Astrocyte (in vitro differentiated cells and primary cell): ENCODE results near the gene IKZF2. TPM values are rescaled to one million over a fixed set of nuclear protein-coding genes. Genes with fewer than 3 reads are reported as not detected.

ENCODE experiments used
- DNase-seq: peaks from one replicate; pipeline ENCODE4 v3.0.0-alpha.2; 2010; ENCODE audit warnings: low read depth
- FAIRE-seq: peaks from 2 replicates; lab custom pipeline; 2011; peaks lifted over from hg19 to GRCh38; lab: Jason Lieb, UNC
- H2AFZ ChIP-seq: 2 replicates; pipeline ENCODE4 v1.6.0; 2012; ENCODE audit warnings: low read depth, low read length, inconsistent platforms
- H3K27ac ChIP-seq: 2 replicates; pipeline ENCODE4 v1.5.1; 2011; ENCODE audit warnings: low read depth, low read length, inconsistent platforms
- H3K27me3 ChIP-seq: 2 replicates; pipeline ENCODE4 v1.6.0; 2011; ENCODE audit warnings: low read length, inconsistent platforms; ENCODE audit not compliant: insufficient read depth
- H3K36me3 ChIP-seq: 2 replicates; pipeline ENCODE4 v1.5.1; 2011; ENCODE audit warnings: low read length, inconsistent platforms; ENCODE audit not compliant: insufficient read depth
- H3K4me1 ChIP-seq: 2 replicates; pipeline ENCODE4 v1.5.1; 2011; ENCODE audit warnings: low read length, inconsistent platforms; ENCODE audit not compliant: insufficient read depth
- H3K4me2 ChIP-seq: 2 replicates; pipeline ENCODE4 v1.6.0; 2012; ENCODE audit warnings: low read length, inconsistent platforms
- H3K4me3 ChIP-seq: 2 replicates; pipeline ENCODE4 v1.5.1; 2011; ENCODE audit warnings: low read depth, mild to moderate bottlenecking, low read length, inconsistent platforms; ENCODE audit not compliant: insufficient read depth
- H3K79me2 ChIP-seq: 2 replicates; pipeline ENCODE4 v1.6.0; 2012; ENCODE audit warnings: mild to moderate bottlenecking, low read length, inconsistent platforms; ENCODE audit not compliant: insufficient read depth
- H3K9ac ChIP-seq: 2 replicates; pipeline ENCODE4 v1.6.0; 2012; ENCODE audit warnings: mild to moderate bottlenecking, low read length, inconsistent platforms
- H3K9me3 ChIP-seq: 2 replicates; pipeline ENCODE4 v1.5.1; 2012; ENCODE audit warnings: low read depth, mild to moderate bottlenecking, low read length, inconsistent platforms; ENCODE audit not compliant: insufficient read depth
- H4K20me1 ChIP-seq: 2 replicates; pipeline ENCODE4 v1.6.0; 2012; ENCODE audit warnings: low read length, inconsistent platforms; ENCODE audit not compliant: insufficient read depth
- H3K27ac Mint-ChIP-seq: one replicate; pipeline ENCODE4 v1.8.0; 2021; ENCODE audit warnings: mild to moderate bottlenecking, mixed read lengths; ENCODE audit not compliant: unreplicated experiment
- H3K27me3 Mint-ChIP-seq: one replicate; pipeline ENCODE4 v1.8.0; 2021; ENCODE audit warnings: low read depth, mixed read lengths; ENCODE audit not compliant: unreplicated experiment
- H3K36me3 Mint-ChIP-seq: one replicate; pipeline ENCODE4 v1.8.0; 2021; ENCODE audit warnings: low read depth, mixed read lengths; ENCODE audit not compliant: unreplicated experiment
- H3K4me1 Mint-ChIP-seq: one replicate; pipeline ENCODE4 v1.8.0; 2021; ENCODE audit warnings: low read depth, mixed read lengths; ENCODE audit not compliant: unreplicated experiment
- H3K4me3 Mint-ChIP-seq: one replicate; pipeline ENCODE4 v1.8.0; 2021; ENCODE audit warnings: mild to moderate bottlenecking, moderate library complexity, mixed read lengths; ENCODE audit not compliant: unreplicated experiment
- H3K9me3 Mint-ChIP-seq: one replicate; pipeline ENCODE4 v1.8.0; 2021; ENCODE audit warnings: mild to moderate bottlenecking, mixed read lengths; ENCODE audit not compliant: unreplicated experiment
- CTCF ChIP-seq: IDR thresholded peaks from 2 replicates; pipeline ENCODE4 v1.5.1; 2011; ENCODE audit warnings: low read depth, mild to moderate bottlenecking, inconsistent platforms, low read length, moderate library complexity; ENCODE audit not compliant: insufficient read depth
- EZH2 ChIP-seq: IDR thresholded peaks from 2 replicates; pipeline ENCODE4 v1.6.1; 2012; ENCODE audit warnings: mild to moderate bottlenecking, low read length, inconsistent platforms; ENCODE audit not compliant: insufficient read depth
- total RNA-seq: library from RNA; stranded (reverse); gene quantifications from 2 replicates; pipeline ENCODE4 v1.2.1, GENCODE V29; 2021

IKZF2 gene
- total RNA-seq, 1 donor from 2014 or later: 15.5 TPM

GRCh38 chr2:213157242-213157641 is 5.8 kb upstream of the IKZF2 start:
- H3K4me1 Mint-ChIP-seq: peaks cover 13% of the 10 kb centered on the region
- H3K9me3 Mint-ChIP-seq: no peaks in the 10 kb centered on the region
- H3K4me3 Mint-ChIP-seq: no peak overlapping the region
- FAIRE-seq: no peak
- H3K4me3 ChIP-seq: no peak overlapping the region
- H3K27ac ChIP-seq: no peak overlapping the region
- no peaks in the 10 kb centered on the region for H3K79me2 ChIP-seq
- no peak overlapping the region for H3K27ac Mint-ChIP-seq
- H3K36me3 ChIP-seq: no peaks in the 10 kb centered on the region
- H3K27me3 Mint-ChIP-seq: no peaks in the 10 kb centered on the region
- H2AFZ ChIP-seq: no peak overlapping the region
- no peak for DNase-seq
- peaks cover 2% of the 10 kb centered on the region for H3K36me3 Mint-ChIP-seq
- H3K4me2 ChIP-seq: no peak overlapping the region
- TF ChIP-seq EZH2 (no peak), CTCF (no peak)
- no peak overlapping the region for H3K9ac ChIP-seq
- H3K27me3 ChIP-seq: no peaks in the 10 kb centered on the region
- no peaks in the 10 kb centered on the region for H3K9me3 ChIP-seq
- no peaks in the 10 kb centered on the region for H4K20me1 ChIP-seq
- H3K4me1 ChIP-seq: peaks cover 8% of the 10 kb centered on the region

GRCh38 chr2:213156717-213157116 is 5.3 kb upstream of the IKZF2 start:
- peaks cover 3% of the 10 kb centered on the region for H3K4me1 ChIP-seq
- Mint-ChIP-seq H3K36me3 (peaks cover 2% of the 10 kb centered on the region), H3K27ac (no peak overlapping the region), H3K27me3 (no peaks in the 10 kb centered on the region), H3K9me3 (no peaks in the 10 kb centered on the region), H3K4me1 (peaks cover 8% of the 10 kb centered on the region), H3K4me3 (no peak overlapping the region)
- H3K27ac ChIP-seq: no peak overlapping the region
- no peaks in the 10 kb centered on the region for H3K79me2 ChIP-seq
- H3K4me3 ChIP-seq: no peak overlapping the region
- no peak overlapping the region for H2AFZ ChIP-seq
- no peak for FAIRE-seq
- no peak for TF ChIP-seq CTCF
- TF ChIP-seq EZH2: no peak
- no peak overlapping the region for H3K9ac ChIP-seq
- no peaks in the 10 kb centered on the region for H4K20me1 ChIP-seq
- DNase-seq: no peak
- no peaks in the 10 kb centered on the region for H3K36me3 ChIP-seq
- no peaks in the 10 kb centered on the region for H3K9me3 ChIP-seq
- H3K4me2 ChIP-seq: no peak overlapping the region
- H3K27me3 ChIP-seq: no peaks in the 10 kb centered on the region

GRCh38 chr2:213152888-213153287 is 1.5 kb upstream of the IKZF2 start:
- Mint-ChIP-seq H3K27me3 (no peaks in the 10 kb centered on the region), H3K4me3 (peak overlapping the region; percentile 91), H3K9me3 (no peaks in the 10 kb centered on the region), H3K27ac (peak overlapping the region; percentile 92), H3K4me1 (peaks cover 15% of the 10 kb centered on the region), H3K36me3 (no peaks in the 10 kb centered on the region)
- no peak overlapping the region for H3K27ac ChIP-seq
- H2AFZ ChIP-seq: no peak overlapping the region
- peak overlapping the region; percentile 88 for H3K4me2 ChIP-seq
- no peaks in the 10 kb centered on the region for H3K27me3 ChIP-seq
- no peaks in the 10 kb centered on the region for H3K79me2 ChIP-seq
- H3K9me3 ChIP-seq: no peaks in the 10 kb centered on the region
- H3K36me3 ChIP-seq: no peaks in the 10 kb centered on the region
- H4K20me1 ChIP-seq: no peaks in the 10 kb centered on the region
- peak overlapping the region; percentile 91 for H3K9ac ChIP-seq
- no peaks in the 10 kb centered on the region for H3K4me1 ChIP-seq
- TF ChIP-seq EZH2 (no peak), CTCF (no peak)
- no peak for FAIRE-seq
- H3K4me3 ChIP-seq: peak overlapping the region; percentile 71
- no peak for DNase-seq
